HG02884 (cell line): ENCODE data around the gene ACTN4.

Experiments
- ATAC-seq: cut with Tn5 transposase; IDR thresholded peaks from one replicate; pipeline ENCODE4 v1.9.1; 2021; ENCODE audit warnings: mild to moderate bottlenecking, moderate library complexity; ENCODE audit not compliant: unreplicated experiment

ACTN4 gene

DNA sequence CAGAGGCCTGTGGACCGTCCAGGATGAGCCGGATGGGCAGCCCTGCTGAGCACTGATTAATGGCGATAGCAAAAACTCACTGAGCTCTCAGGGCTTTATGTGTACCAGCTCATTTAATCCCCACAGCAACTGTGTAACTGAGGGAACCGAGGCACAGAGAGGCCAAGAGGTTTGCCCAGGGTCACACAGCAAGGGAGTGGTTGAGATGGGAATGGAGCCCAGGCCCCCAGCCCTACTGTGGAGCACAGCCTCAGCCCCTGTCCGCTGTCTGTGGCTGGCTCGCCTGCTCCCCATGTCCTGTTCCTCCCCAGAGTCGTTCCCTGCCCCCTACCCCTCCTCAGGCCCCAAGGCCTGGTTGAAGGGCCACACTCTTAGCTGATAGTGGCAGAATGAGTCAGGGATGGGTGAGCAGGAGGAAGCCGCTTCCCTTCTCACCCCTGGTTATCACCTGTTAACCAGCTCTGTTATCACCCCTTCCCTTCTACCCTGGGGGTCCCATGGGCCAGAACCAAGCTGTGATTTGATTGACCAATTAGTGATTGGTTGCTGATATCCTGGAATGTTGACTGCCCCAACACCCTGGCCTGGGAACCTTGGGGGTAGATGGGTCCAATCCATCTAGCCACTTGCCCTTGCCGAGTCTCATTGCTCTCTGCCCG is 75.6 kb downstream of the ACTN4 start:
- no peak for ATAC-seq

DNA sequence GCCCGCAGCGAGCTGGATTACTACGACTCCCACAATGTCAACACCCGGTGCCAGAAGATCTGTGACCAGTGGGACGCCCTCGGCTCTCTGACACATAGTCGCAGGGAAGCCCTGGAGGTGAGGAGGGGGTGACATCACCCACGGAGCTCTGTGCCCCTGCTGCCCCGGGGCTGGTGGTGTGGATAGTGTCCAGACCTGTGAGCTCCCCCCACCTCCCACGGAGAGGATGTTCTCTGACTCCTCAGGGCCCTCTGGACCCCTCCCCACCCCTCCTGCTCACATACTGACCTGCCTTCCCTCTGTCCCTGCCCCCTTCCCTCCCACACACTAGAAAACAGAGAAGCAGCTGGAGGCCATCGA is 76.1 kb downstream of the ACTN4 start:
- no peak for ATAC-seq

GRCh38 chr19:38723990-38724854 is 76.8 kb downstream of the ACTN4 start:
- no peak for ATAC-seq

- no peak for ATAC-seq
Observed at GRCh38 chr19:38725469-38726283, 78.2 kb downstream of the ACTN4 start.

DNA sequence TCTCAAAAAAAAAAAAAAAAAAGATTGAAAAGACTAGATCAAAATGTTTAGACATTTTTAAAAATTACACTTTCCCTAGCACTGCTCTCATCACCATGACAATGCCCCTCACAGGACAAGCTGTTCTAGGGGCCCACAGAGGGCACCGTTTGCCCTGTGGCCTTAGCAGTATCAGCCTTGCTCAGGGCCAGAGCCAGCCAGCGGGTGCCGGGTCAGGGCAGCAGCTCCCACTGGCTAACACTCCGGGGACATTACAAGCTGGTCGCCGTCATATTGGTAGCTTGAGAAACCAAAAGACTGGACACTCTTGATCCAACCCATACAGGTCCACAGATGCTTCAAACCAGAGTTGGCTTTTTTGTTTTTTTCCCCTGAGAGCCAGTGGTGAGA is 78.8 kb downstream of the ACTN4 start:
- ATAC-seq: no peak

DNA sequence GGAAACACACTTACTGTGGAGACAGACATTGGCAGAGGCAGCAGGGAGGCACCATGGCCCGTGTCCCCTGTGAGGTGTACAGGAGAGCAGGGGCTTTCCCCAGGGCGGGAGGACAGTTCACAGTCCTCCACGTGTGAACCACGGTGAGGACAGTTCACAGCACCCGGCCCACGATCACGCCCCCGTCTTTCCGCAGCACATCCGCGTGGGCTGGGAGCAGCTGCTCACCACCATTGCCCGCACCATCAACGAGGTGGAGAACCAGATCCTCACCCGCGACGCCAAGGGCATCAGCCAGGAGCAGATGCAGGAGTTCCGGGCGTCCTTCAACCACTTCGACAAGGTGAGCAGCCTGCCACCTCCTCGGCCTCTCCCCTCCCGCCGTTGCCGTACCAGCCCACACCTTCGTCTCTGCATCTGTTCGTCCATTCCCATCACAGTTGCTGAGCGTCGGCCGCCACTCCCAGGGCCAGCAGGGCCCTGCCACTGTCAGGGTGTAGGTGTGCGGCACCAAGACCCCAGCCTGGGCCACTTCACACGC is 79.4 kb downstream of the ACTN4 start:
- no peak for ATAC-seq

DNA sequence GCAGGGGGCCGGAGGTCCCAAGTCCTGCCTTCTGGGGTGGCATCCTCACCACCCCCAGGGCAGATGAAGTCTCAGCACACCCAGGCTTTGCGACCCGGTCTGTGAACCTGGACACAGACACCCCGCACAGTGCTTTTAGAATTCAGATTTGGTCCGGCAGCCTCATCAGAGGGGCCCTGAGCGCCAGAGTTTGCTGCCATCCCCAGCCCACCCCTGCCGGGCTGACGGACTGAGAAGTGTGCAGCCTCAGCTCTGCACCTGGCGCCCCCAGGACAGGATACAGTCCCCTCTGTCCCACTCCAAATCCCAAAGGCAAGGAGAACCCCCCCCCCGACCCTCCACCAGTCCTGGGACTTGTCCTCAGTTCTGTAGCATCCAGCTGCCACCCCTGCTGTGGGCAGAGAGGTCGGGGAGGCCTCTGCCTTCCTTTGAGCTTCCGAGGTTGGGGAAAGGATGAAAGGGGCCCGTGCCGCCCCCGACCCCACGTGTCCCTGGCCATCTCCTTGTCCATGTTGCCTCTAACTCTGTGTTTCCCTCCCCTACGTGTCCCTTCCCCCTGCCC is 79.9 kb downstream of the ACTN4 start:
- no peak for ATAC-seq

- no peak for ATAC-seq
Observed at GRCh38 chr19:38727868-38728660, 80.6 kb downstream of the ACTN4 start.

- no peak for ATAC-seq
Observed at GRCh38 chr19:38728752-38729541, 81.5 kb downstream of the ACTN4 start.

- no peak for ATAC-seq
Observed at GRCh38 chr19:38729653-38730469, 82.4 kb downstream of the ACTN4 start.

GRCh38 chr19:38730470-38730730 is 83.0 kb downstream of the ACTN4 start:
- ATAC-seq: no peak

- ATAC-seq: no peak
Observed at GRCh38 chr19:38730731-38731589, 83.5 kb downstream of the ACTN4 start.

DNA sequence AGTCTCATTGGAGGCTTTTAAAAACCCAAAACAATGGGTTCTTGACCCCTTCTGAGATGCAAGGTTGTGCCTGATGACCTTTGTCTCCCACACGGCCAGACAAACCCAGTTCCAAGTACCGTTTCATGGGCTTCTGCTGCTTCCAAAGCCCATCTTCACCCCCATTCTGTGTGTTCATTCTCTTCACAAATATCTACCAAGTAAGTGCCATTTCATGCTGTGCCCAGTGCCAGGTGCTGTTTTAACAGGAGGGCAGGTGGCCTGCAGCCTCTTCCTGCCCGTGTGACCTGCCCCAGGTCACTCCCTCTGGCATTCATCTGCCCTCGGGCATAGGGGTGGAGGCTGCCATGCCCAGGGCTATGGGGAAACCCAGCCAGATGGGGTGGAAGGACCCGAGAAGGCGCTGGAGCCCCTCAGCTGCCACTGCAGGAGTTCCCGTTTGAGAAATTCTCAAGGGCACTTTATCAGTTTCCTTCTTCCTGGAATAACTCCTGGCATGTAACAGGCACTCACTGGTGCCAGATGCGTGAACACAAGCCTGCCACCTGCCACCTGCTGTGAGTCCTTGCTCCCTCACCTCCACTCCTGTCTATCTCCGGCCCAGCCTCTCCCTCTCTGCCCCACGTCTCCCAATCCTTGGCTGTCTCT is 84.3 kb downstream of the ACTN4 start:
- ATAC-seq: no peak

- no peak for ATAC-seq
Observed at GRCh38 chr19:38733241-38733492, 85.7 kb downstream of the ACTN4 start.

DNA sequence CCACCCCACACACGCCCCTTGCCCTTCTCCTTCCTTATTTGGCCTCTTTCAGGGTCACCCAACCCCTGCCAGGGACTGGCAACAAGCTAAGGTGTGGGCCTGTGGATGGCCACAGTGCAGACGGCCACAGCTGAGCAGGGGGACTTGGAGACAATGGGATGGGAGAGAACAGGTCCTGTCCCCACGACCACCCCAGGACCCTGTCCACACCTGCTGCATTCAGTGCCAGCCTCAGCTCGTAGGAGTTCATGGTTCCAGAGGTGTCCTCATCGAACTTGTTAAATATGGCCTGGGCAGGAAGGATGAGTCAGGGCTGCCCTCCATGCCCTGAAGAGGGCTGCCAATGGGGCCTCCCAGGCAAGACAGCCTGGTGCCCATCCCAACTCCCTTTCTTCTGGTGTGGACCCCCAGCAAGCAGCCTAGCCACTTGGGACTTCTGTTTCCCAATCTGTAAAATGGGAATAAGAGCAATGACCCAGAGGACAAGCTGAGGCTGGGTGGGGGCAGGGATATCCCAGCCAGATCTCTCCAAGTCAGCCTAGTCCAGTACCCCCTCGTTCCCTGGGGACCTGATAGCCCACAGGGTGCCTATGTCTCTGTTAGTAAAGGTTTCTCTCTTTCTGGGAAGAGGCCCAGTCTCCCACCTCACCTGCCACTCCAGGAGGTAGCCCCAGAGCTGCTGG is 86.2 kb downstream of the ACTN4 start:
- no peak for ATAC-seq

DNA sequence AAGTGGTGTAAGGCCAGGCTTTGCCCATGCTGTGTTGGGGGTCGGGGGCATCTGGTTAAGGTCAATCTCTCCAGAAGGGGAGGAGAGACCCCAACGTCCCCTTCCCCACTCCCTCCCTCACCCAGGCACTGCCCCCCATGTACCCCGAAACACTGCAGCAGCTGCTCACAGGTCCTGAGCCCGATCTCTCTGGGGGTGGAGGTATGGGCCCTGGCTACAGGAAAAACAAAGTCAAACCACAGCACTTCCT is 86.7 kb downstream of the ACTN4 start:
- ATAC-seq: no peak

- no peak for ATAC-seq
Observed at GRCh38 chr19:38734426-38735256, 87.2 kb downstream of the ACTN4 start.
